GM21825 (cell line): ENCODE measurements around the gene PLK4.

Experiments used
- ATAC-seq: cut with Tn5 transposase; IDR thresholded peaks from one replicate; pipeline ENCODE4 v1.9.1; 2021; ENCODE audit warnings: mild to moderate bottlenecking, moderate library complexity; ENCODE audit not compliant: unreplicated experiment

PLK4 gene

GRCh38 chr4:127880763-127881562, at the start of gene PLK4:
Gene PLK4, plus strand, starts transcription at chr4:127880893. Its CDS starts 242 bp downstream, at chr4:127881135.
- peak; percentile 93 for ATAC-seq

- ATAC-seq: peak; percentile 67
Measured at GRCh38 chr4:127832585-127832984, 48.1 kb upstream of the PLK4 start.

GRCh38 chr4:127843704-127844600, 36.7 kb upstream of the PLK4 start:
- no peak for ATAC-seq

- no peak for ATAC-seq
Measured at GRCh38 chr4:127844601-127845116, 36.0 kb upstream of the PLK4 start.

GRCh38 chr4:127846061-127846460, 34.6 kb upstream of the PLK4 start:
- ATAC-seq: no peak

- ATAC-seq: no peak
Measured at GRCh38 chr4:127846765-127847164, 33.9 kb upstream of the PLK4 start.

GRCh38 chr4:127849505-127850234, 31.0 kb upstream of the PLK4 start:
- ATAC-seq: no peak

- no peak for ATAC-seq
Measured at GRCh38 chr4:127852661-127853060, 28.0 kb upstream of the PLK4 start.

GRCh38 chr4:127856196-127856812, 24.4 kb upstream of the PLK4 start:
- ATAC-seq: no peak

GRCh38 chr4:127856813-127857447, 23.8 kb upstream of the PLK4 start:
- ATAC-seq: peak; percentile 83

GRCh38 chr4:127857641-127858040, 23.1 kb upstream of the PLK4 start:
- ATAC-seq: no peak

- no peak for ATAC-seq
Measured at GRCh38 chr4:127868196-127868595, 12.5 kb upstream of the PLK4 start.

- ATAC-seq: no peak
Measured at GRCh38 chr4:127870281-127870680, 10.4 kb upstream of the PLK4 start.

- ATAC-seq: no peak
Measured at GRCh38 chr4:127870688-127871087, 10.0 kb upstream of the PLK4 start.

- no peak for ATAC-seq
Measured at GRCh38 chr4:127875791-127876190, 4.9 kb upstream of the PLK4 start.

GRCh38 chr4:127881563-127881864, 821 bp downstream of the PLK4 start:
- ATAC-seq: peak; percentile 34

- ATAC-seq: no peak
Measured at GRCh38 chr4:127888559-127888958, 7.9 kb downstream of the PLK4 start.

GRCh38 chr4:127889903-127890302, 9.2 kb downstream of the PLK4 start:
- ATAC-seq: no peak

GRCh38 chr4:127896069-127896468, 15.4 kb downstream of the PLK4 start:
- ATAC-seq: no peak

- ATAC-seq: no peak
Measured at GRCh38 chr4:127896528-127896927, 15.8 kb downstream of the PLK4 start.
